VCaP (cell line): ENCODE measurements around the gene IMPACT.
A peak's percentile ranks its signal among the peaks of the same experiment; 100 is the strongest.

ENCODE experiments used
- H3K27ac ChIP-seq: fragments of 450-650 bp; 2 replicates; pipeline ENCODE4 v1.5.1; 2017
- TF ChIP-seq, protein P1 (sequence below): fragments of 450-650 bp; conservative IDR thresholded peaks from 2 replicates; pipeline ENCODE4 v1.5.1; 2017; ENCODE audit warnings: mild to moderate bottlenecking, moderate library complexity

The IMPACT gene

DNA sequence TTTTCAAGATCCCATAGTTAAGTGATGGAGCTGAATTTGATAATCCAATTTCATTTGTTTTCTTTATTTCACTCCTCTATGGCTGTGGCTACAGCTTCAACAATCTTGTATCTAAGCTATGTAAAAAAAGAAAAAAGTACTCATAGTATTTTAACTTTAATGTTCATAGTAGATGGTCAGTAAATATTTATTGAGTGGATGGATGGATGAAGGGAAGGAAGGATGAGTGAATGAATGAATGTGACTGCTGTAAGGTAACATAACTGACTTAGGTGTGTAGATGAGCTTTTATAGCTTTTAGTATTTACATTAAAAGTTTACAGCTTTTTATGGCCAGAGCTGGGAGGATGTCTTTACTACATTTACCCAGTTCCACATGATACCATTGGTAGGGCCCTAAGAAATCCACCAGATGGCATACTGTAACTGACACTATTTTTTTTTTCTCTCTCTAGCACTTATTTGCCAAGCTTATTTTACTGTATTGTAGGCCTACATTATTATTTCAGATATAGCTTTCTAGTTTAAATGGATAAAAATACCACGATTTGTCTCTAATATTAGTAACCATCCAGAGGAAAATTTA lies 20.6 kb downstream of the IMPACT start:
- TF ChIP-seq, protein P1, sequence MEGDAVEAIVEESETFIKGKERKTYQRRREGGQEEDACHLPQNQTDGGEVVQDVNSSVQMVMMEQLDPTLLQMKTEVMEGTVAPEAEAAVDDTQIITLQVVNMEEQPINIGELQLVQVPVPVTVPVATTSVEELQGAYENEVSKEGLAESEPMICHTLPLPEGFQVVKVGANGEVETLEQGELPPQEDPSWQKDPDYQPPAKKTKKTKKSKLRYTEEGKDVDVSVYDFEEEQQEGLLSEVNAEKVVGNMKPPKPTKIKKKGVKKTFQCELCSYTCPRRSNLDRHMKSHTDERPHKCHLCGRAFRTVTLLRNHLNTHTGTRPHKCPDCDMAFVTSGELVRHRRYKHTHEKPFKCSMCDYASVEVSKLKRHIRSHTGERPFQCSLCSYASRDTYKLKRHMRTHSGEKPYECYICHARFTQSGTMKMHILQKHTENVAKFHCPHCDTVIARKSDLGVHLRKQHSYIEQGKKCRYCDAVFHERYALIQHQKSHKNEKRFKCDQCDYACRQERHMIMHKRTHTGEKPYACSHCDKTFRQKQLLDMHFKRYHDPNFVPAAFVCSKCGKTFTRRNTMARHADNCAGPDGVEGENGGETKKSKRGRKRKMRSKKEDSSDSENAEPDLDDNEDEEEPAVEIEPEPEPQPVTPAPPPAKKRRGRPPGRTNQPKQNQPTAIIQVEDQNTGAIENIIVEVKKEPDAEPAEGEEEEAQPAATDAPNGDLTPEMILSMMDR, result peak; percentile 73
- peak overlapping the region; percentile 48 for H3K27ac ChIP-seq

DNA sequence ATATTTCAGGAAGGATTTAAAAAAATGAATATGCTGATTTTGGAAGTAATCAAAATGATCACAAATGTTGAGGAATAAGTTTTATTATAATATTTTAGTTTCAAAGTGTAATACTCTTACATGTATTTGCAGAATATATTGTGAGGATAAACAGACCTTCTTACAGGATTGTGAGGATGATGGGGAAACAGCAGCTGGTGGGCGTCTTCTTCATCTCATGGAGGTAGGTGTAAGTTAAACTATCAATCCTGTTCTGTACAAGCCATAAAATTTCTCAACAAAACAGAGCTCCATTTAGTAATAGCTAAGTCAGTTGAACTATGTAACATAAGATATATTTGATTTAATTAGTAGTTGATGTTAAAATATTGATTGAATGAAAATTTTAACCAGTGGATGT lies 21.5 kb downstream of the IMPACT start:
- TF ChIP-seq, protein P1, result no peak
- H3K27ac ChIP-seq, result peak overlapping the region; percentile 48; the same call in 1 of the 2 replicates

DNA sequence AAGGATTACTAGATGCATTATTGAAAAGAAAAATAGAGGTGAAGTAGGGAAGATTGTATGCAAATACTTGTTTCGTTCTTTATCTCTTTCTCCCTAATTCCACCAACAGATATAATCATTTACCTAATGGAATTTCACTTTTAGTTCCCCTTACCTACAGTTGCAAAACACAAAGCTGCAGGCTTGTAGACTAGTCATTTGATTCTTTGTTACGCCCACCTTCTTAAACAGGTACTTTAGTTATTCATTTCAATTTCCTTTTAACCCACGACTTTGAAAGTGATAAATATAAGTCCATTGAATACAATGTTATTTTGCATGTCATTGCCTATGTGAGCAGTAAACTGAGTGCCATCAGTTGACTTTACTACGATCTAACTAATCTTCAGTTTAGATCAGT lies 30.1 kb downstream of the IMPACT start:
- H3K27ac ChIP-seq, result no peak overlapping the region
- TF ChIP-seq, protein P1, result no peak

DNA sequence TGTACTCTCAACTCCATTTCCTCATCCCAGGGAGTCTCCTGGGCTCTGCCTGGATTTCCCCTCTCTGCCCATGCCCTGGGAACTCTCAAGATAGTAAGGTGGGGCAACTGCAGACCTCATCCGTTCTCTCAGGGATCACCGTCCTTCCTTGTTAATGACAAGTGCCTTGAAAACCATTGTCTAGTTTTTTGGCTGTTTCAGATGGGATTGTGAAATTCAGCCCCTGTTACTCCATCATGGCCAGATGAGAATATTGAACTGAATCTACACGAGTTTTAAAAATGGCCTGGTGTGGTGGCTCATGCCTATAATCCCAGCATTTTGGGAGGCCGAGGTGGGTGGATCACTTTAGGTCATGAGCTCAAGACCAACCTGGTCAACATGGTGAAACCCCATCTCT lies 33.3 kb downstream of the IMPACT start:
- TF ChIP-seq, protein P1, result no peak

DNA sequence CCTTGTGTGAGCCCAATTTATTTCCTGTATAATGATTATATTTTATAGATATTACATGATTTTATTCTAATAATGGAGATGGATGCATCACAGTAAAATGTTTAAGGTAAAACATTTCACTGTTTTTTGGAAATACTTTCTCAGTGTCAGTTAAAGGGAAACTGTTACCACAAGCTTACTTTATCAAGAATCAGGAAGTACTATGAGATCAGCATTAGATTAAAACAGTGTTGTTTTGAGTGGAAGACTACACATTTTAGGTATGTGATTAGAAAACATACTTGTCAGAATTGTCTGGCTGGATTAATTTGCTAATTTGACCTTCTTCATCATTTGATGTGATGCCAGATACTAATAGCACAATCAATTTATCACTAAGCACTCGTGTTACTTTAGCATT lies 33.9 kb downstream of the IMPACT start, which contains the start of gene HRH4:
HRH4 (plus strand) TSS at position 250 of the 400 bp plus-strand sequence; CDS start at position 342, 92 bp downstream.
- TF ChIP-seq, protein P1, result no peak
- H3K27ac ChIP-seq, result no peak within 1 kb of the TSS

More for the DNA sequence above, 33.3 kb downstream of the IMPACT start:
- no peak overlapping the region for H3K27ac ChIP-seq

DNA sequence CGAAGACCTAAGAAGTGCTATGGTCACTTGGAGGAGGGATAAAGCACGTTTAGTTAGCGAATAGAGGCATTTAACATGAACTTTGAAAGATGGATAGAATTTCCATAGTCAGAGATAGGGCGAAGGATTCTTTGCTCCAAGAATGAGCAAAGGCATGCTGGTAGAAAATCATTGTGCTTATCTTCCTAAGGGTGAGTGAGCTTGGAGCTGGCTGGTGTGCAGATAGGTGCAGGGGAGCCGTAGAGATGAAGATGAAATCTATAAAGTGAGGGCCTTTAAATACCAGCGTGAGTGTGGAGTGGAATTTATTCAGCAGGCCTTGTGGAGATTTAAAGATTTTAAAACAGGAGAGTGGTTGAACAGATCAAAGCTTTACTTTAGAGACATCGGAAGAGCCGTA lies 35.5 kb downstream of the IMPACT start:
- no peak overlapping the region for H3K27ac ChIP-seq
- TF ChIP-seq, protein P1, result no peak

DNA sequence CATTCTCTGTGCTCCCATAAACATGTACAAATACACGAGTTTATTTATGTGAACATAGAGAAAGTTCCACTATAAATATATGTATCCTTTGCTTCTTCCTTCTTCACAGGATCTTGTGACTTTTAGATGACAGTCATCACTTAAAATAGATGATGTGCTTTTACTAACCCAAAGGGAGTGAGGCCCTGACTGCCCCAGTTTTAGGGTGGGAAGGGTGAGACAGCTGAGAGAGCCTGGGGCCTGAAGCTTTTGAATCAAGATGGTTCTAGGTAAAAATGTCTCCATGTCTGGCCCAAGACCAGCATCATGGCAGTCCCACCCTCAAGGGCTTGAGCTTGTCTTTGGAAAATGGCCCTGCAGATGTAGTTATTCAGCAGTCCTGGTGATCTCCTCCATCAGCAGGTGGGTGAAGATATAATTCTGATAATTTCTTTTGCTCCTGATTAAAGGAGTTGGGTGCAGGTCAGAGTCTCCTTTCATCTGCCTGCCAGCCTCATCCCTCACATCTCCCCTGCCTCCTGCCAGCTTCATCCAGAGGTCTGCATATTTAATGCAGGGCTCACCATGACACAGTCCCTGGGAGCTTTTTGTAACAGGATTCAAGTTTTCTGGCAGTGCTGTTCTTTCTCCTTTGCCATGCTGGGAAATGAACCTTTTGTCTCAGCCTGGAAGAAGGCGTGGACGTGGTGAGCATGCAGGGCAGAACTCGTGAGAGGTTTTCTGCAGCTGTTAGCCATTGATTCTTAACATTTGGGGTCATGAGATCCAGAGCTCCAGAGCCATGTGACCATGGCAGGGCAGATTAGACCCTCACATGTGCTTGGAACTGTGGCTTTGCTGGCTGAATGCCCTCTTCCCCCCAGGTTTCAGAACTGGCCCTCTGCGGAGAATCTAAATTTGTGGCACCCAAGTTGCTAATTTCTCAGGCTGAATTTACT lies 36.6 kb downstream of the IMPACT start:
- TF ChIP-seq, protein P1, result no peak
- H3K27ac ChIP-seq, result no peak overlapping the region
